ENCODE data around the gene COLEC11. TPM values are rescaled to one million over a fixed set of nuclear protein-coding genes. Genes with fewer than 3 reads are reported as not detected.

COLEC11 gene
- total RNA-seq, 4 donors from 2014 or later, result 3.6 to 15.9 (median 5.9) TPM

GRCh38 chr2:3679616-3680393, 84.9 kb downstream of the COLEC11 start:
- no peak for TF ChIP-seq CTCF (IDR thresholded peaks at IDR 0.05)
- DNase-seq (ENCODE audit: low spot score), result no peak
- ATAC-seq (ENCODE audit: low FRiP score), result no peak

- TF ChIP-seq CTCF (IDR thresholded peaks at IDR 0.05), result no peak
- DNase-seq (ENCODE audit: low spot score) (no peak), ATAC-seq (ENCODE audit: low FRiP score) (no peak)
Observed at GRCh38 chr2:3680548-3681345, 85.8 kb downstream of the COLEC11 start.

- no peak for ATAC-seq (ENCODE audit: low FRiP score)
- no peak for DNase-seq (ENCODE audit: low spot score)
- no peak for TF ChIP-seq CTCF (IDR thresholded peaks at IDR 0.05)
Observed at GRCh38 chr2:3681625-3682024, 86.7 kb downstream of the COLEC11 start.

GRCh38 chr2:3682811-3683210, 87.9 kb downstream of the COLEC11 start:
- ATAC-seq (ENCODE audit: low FRiP score) (no peak), DNase-seq (ENCODE audit: low spot score) (no peak)
- no peak for TF ChIP-seq CTCF (IDR thresholded peaks at IDR 0.05)

GRCh38 chr2:3683748-3684454, 89.0 kb downstream of the COLEC11 start:
- no peak for DNase-seq (ENCODE audit: low spot score)
- TF ChIP-seq CTCF (IDR thresholded peaks at IDR 0.05), result no peak
- no peak for ATAC-seq (ENCODE audit: low FRiP score)

GRCh38 chr2:3689998-3690748, 95.3 kb downstream of the COLEC11 start:
- TF ChIP-seq CTCF (IDR thresholded peaks at IDR 0.05), result no peak
- DNase-seq (ENCODE audit: low spot score) (no peak), ATAC-seq (ENCODE audit: low FRiP score) (no peak)

Measured in omental fat pad (tissue), 4 donors.